Spleen (tissue), 11 donors: ENCODE measurements around the gene WDFY2. TPM values are rescaled to one million over a fixed set of nuclear protein-coding genes. Genes with fewer than 3 reads are reported as not detected.
"Not testable (repeated sequence)": the region's sequence is repeated elsewhere in the genome, so short reads cannot be mapped to it uniquely, and the experiment has no call there.

Source experiments
- DNase-seq: peaks from one replicate; pipeline ENCODE4 v3.0.0-alpha.2; 2020
- H3K27ac ChIP-seq, 8 donors: fragments of 200-600 bp; sonication (generic) in 7 of 8; 1 replicate in 4 of 8; 2 replicates in 4 of 8; pipeline versions ENCODE4 v1.5.0 to v1.8.0; 2016 to 2021; ENCODE audit warnings: inconsistent platforms in 4 of 8, mild to moderate bottlenecking in 4 of 8, moderate library complexity in 1 of 8
- H3K27me3 ChIP-seq, 7 donors: fragments of 200-600 bp; sonication (generic) in 6 of 7; replicated peaks in 1 of 7; 1 replicate in 4 of 7; 2 replicates in 3 of 7; pipeline versions ENCODE4 v1.5.0 to v1.8.0; 2016 to 2021; ENCODE audit warnings: inconsistent platforms in 3 of 7, mild to moderate bottlenecking in 1 of 7
- H3K36me3 ChIP-seq, 6 donors: fragments of 200-600 bp; sonication (generic) in 5 of 6; 1 replicate in 4 of 6; 2 replicates in 2 of 6; pipeline versions ENCODE4 v1.5.0 to v1.8.0; 2016 to 2021; ENCODE audit warnings: inconsistent platforms in 2 of 6
- H3K4me1 ChIP-seq, 6 donors: fragments of 200-600 bp; sonication (generic) in 5 of 6; 1 replicate in 3 of 6; 2 replicates in 3 of 6; pipeline versions ENCODE4 v1.5.0 to v1.8.0; 2016 to 2021; ENCODE audit warnings: inconsistent platforms in 3 of 6
- H3K4me3 ChIP-seq, 8 donors: fragments of 200-600 bp; sonication (generic) in 7 of 8; 1 replicate in 4 of 8; 2 replicates in 4 of 8; pipeline versions ENCODE4 v1.5.0 to v1.8.0; 2016 to 2021; ENCODE audit warnings: inconsistent platforms in 4 of 8, mild to moderate bottlenecking in 4 of 8, moderate library complexity in 2 of 8
- H3K9me3 ChIP-seq, 8 donors: fragments of 200-600 bp; sonication (generic) in 7 of 8; 1 replicate in 4 of 8; 2 replicates in 4 of 8; pipeline versions ENCODE4 v1.5.0 to v1.8.0; 2016 to 2021; ENCODE audit warnings: inconsistent platforms in 4 of 8
- POLR2A ChIP-seq, 3 donors: fragments of 450-650 bp; IDR thresholded peaks; one replicate each; pipeline ENCODE4 v1.5.1; 2017; ENCODE audit warnings: antibody characterized with exemption in 3 of 3, mild to moderate bottlenecking in 1 of 3
- POLR2AphosphoS5 ChIP-seq, 3 donors: sonication (generic); formaldehyde crosslinking; IDR thresholded peaks; one replicate each; pipeline ENCODE4 v1.5.1; 2017; ENCODE audit warnings: antibody characterized with exemption in 3 of 3
- WGBS, 5 donors: extraction: QIAGEN DNeasy Blood & Tissue Kit in 3 of 5; methylation state at CpG; one replicate each; pipeline versions ENCODE4 v1.1.5 to v1.1.7; 2013 to 2018; 5-methylcytosine and 5-hydroxymethylcytosine counted together
- intact Hi-C: fragments of 100-400 bp; cut with DNase I; formaldehyde crosslinking; loops from one replicate; pipeline ENCODE4 v1.15.0; 2023; ENCODE audit warnings: low total_unique reads
- polyA plus RNA-seq, 3 donors: library from polyadenylated mRNA; stranded (reverse); fragments of 200-250 nt; gene quantifications; one replicate each; pipeline ENCODE4 v1.2.1, GENCODE V29; 2013
- total RNA-seq, 7 donors: library from RNA; depleted of rRNA in 3 of 7; stranded (reverse); fragments of >200 nt in 3 of 7; fragmentation: NEBNext Ultra II Directional in 4 of 7; extraction: Animal tissue kit (Norgen Biotek cat#: 25700) in 4 of 7; gene quantifications; one replicate each; pipeline versions ENCODE4 v1.1.0 to v1.2.1, GENCODE V29; 2016 to 2021
- TF ChIP-seq, protein P1 (sequence below), 11 experiments: fragments of 200-600 bp in 7 of 11; fragments of 450-650 bp in 4 of 11; sonication (generic) in 4 of 11; IDR thresholded peaks in 8 of 11; conservative IDR thresholded peaks in 3 of 11; 1 replicate in 7 of 11; 2 replicates in 4 of 11; pipeline versions ENCODE4 v1.4.0 to v1.8.0; 2016 to 2021; ENCODE audit warnings: antibody characterized with exemption in 11 of 11, inconsistent platforms in 4 of 11, mild to moderate bottlenecking in 1 of 11
- donor health status: healthy with polysubstance abuse.
- donor health status: DM: no; HTN: no; CAD: no; lungs with moderate emphysema.
- donor health status: DM: no; HTN: no; CAD: no.
- donor health status: Bipolar disorder and iron deficiency.
- donor health status: healthy.
- donor health status: DM: no; HTN: no; CAD: no.
- donor health status: DM: yes; HTN: yes; CAD: no.

Gene WDFY2
- total and polyA plus RNA-seq, 10 donors: 3.0 to 32.2 (median 24.9) TPM

DNA sequence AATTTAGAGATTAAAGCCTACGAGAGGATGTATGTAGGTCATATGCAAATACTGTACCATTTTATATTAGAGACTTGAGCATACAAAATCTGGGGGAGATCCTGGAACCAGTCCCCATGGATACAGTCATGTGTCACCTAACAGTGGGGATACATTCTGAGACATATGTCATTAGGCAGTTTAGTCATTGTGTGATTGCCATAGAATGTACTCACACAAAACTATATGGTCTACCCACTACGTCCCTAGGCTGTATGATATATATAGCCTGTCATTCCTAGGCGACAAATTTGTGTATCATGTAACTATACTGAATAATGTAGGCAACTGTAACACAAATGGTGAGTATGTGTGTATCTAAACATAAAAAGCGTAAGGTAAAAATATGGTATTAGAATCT, 62.8 kb downstream of the WDFY2 start:
- intact Hi-C loops: no loop called here
- Histone ChIP-seq H3K4me3 (no peak overlapping the region), H3K9me3 (no peaks in the 10 kb centered on the region), H3K27me3 (no peaks in the 10 kb centered on the region), H3K27ac (no peak overlapping the region), H3K4me1 (peaks cover 4 to 51% (median 38%) of the 10 kb centered on the region in 6 donors), H3K36me3 (no peaks in the 10 kb centered on the region)
- WGBS, 5 donors: 91 to 99% (median 96%) methylated on average over 4 of the region's 4 CpGs
- TF ChIP-seq, protein P1, sequence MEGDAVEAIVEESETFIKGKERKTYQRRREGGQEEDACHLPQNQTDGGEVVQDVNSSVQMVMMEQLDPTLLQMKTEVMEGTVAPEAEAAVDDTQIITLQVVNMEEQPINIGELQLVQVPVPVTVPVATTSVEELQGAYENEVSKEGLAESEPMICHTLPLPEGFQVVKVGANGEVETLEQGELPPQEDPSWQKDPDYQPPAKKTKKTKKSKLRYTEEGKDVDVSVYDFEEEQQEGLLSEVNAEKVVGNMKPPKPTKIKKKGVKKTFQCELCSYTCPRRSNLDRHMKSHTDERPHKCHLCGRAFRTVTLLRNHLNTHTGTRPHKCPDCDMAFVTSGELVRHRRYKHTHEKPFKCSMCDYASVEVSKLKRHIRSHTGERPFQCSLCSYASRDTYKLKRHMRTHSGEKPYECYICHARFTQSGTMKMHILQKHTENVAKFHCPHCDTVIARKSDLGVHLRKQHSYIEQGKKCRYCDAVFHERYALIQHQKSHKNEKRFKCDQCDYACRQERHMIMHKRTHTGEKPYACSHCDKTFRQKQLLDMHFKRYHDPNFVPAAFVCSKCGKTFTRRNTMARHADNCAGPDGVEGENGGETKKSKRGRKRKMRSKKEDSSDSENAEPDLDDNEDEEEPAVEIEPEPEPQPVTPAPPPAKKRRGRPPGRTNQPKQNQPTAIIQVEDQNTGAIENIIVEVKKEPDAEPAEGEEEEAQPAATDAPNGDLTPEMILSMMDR (IDR thresholded peaks at IDR 0.05 in 8 of 11, conservative IDR thresholded peaks at IDR 0.05 in 3 of 11): no peak
- TF ChIP-seq POLR2AphosphoS5 (IDR thresholded peaks at IDR 0.05): no peak
- TF ChIP-seq POLR2A (IDR thresholded peaks at IDR 0.05): no peak
- no peak for DNase-seq

DNA sequence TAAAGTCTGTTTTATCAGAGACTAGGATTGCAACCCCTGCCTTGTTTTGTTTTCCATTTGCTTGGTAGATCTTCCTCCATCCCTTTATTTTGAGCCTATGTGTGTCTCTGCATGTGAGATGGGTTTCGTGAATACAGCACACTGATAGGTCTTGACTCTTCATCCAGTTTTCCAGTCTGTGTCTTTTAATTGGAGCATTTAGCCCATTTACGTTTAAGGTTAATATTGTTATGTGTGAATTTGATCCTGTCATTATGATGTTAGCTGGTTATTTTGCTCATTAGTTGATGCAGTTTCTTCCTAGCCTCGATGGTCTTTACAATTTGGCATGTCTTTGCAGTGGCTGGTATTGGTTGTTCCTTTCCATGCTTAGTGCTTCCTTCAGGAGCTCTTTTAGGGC, 67.9 kb downstream of the WDFY2 start:
- H3K4me1 ChIP-seq, H3K27ac ChIP-seq, intact Hi-C loops, H3K27me3 ChIP-seq, DNase-seq, H3K4me3 ChIP-seq, H3K36me3 ChIP-seq: not testable (repeated sequence)
- peaks cover 0 to 43% (median 28%) of the 10 kb centered on the region in 8 donors for H3K9me3 ChIP-seq
- 89 to 96% (median 94%) methylated on average over 3 of the region's 3 CpGs for WGBS, 5 donors

DNA sequence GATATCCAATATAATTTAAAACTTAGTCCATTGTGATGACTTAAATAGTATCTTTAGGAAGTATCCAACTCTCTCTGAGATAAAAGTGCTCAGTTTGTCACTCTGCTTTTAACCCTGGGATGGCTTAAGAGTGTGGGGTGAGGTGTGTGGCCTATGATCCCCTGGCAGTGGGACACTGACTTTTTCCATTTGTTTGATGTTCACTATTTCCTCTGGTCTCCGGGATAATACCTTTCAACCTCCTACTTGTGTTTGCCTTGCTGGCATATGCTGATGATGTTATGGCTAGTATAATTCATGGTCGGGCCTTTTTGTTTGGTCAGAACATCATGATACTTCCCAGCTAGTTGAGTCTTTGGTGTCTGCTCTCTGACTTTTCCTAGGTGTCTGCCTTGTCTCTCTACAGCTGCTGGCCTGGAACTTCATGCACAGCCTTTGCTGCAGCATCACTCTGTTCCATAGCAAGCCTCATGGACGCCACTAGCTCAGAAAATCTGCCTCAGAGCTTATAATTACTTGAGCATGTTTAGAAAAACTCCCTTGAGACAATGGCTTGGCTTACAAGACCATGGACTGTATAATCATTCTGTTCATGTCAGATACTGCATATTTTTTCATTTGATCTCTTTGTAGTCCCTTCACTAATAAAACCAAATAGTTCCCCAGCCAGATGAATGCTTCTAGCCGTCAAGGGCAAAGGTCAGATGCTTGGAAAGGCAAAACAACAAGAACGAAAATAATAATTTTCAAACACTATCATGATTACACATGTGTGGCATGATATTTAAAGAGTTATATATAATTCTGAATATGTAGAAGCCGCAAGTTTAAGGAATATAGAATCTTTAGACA, 75.2 kb downstream of the WDFY2 start:
- no peak overlapping the region for H3K27ac ChIP-seq
- peaks cover 0 to 12% (median 7%) of the 10 kb centered on the region in 6 donors for H3K4me1 ChIP-seq
- peaks cover 0 to 40% (median 25%) of the 10 kb centered on the region in 8 donors for H3K9me3 ChIP-seq
- intact Hi-C loops: loop anchor here (10.0 kb wide), 1 partner anchor 65 kb away; no protein-coding TSS in a partner anchor
- H3K4me3 ChIP-seq: no peak overlapping the region
- TF ChIP-seq POLR2AphosphoS5 (IDR thresholded peaks at IDR 0.05) (no peak), POLR2A (IDR thresholded peaks at IDR 0.05) (no peak)
- TF ChIP-seq, protein P1 (IDR thresholded peaks at IDR 0.05 in 8 of 11, conservative IDR thresholded peaks at IDR 0.05 in 3 of 11): no peak
- 88 to 94% (median 91%) methylated on average over 6 of the region's 6 CpGs for WGBS, 5 donors
- DNase-seq: no peak
- peaks cover 0 to 31% (median 0%) of the 10 kb centered on the region in 6 donors for H3K36me3 ChIP-seq
- H3K27me3 ChIP-seq: no peaks in the 10 kb centered on the region

DNA sequence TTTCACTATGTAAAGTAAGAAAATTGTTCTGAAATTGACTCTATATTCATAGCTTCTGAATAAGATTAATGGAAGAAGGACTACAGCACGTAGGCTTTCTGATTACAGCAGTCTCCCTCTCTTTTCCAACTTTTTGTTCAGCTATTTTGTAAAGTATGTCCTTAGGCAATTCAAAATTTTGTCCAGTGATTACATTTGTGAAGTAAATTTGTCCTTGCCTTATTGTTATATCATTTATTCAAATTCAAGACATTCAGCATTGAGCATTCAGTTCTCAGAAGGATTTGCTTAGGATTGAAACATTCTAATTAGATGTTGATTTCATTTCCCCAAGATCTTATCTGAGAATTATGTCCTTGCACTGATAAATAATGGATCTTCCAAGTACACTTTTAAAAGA, 76.6 kb downstream of the WDFY2 start:
- peaks cover 0 to 27% (median 17%) of the 10 kb centered on the region in 8 donors for H3K9me3 ChIP-seq
- peaks cover 0 to 12% (median 7%) of the 10 kb centered on the region in 6 donors for H3K4me1 ChIP-seq
- no peak overlapping the region for H3K27ac ChIP-seq
- H3K27me3 ChIP-seq: no peaks in the 10 kb centered on the region
- DNase-seq: no peak
- peaks cover 0 to 31% (median 0%) of the 10 kb centered on the region in 6 donors for H3K36me3 ChIP-seq
- no peak overlapping the region for H3K4me3 ChIP-seq
- 95 to 98% (median 95%) methylated on average over 1 of the region's 1 CpG for WGBS, 5 donors
- TF ChIP-seq, protein P1 (IDR thresholded peaks at IDR 0.05 in 8 of 11, conservative IDR thresholded peaks at IDR 0.05 in 3 of 11): no peak
- TF ChIP-seq POLR2A (IDR thresholded peaks at IDR 0.05): no peak
- TF ChIP-seq POLR2AphosphoS5 (IDR thresholded peaks at IDR 0.05): no peak
- intact Hi-C loops: loop anchor here (10.0 kb wide), 1 partner anchor 64 kb away; no protein-coding TSS in a partner anchor
